ENCODE measurements around the gene CEP131.
"Not testable (repeated sequence)": the region's sequence is repeated elsewhere in the genome, so short reads cannot be mapped to it uniquely, and the experiment has no call there.

The CEP131 gene

DNA sequence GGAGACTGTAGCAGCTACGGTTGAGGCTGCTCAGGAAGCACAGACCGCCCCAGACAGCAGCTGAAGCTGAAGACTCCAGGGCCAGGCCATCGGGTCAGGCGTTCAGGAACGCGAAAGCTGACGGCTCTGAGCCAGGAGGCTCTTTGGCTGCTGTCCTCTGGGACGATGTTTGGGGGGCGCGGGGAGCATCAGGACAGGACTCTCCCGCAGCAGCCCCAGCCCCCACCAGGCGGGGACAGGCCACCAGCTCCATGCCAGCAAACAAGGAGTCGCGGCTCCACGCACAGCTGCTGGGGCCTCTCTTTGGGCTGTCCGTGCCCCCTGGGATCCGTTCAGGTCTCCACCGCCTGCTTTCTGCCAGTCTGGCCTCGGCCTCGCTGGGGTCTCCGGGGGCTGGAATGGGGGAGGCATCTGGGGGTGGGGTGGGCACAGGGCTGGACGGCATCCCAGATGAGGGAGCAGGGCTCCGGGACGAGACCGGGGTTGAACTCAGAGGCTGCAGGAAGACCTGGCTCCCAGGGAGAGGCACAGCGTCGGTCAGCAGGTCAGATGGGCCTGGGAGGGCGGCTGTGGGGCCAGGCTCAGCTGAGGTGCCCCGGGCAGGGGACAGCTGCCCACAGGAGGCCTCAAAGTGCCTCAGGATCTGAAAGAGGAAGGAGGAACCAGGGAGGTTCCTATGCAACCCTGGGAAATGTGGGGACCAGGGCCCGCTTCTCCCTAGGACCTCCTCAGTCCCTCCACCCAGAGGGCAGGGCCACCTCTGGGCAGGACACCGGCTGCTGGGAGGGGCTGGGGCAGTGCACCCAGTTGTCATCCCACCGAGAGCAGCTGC lies 6.3 kb upstream of the CEP131 start:
- no peak for DNase-seq (ENCODE audit: insufficient read length, low spot score)
- no peak for TF ChIP-seq POU2F2 (IDR thresholded peaks at IDR 0.05; ENCODE audit: low read depth, low read length)
- no peak for TF ChIP-seq PAX5 (IDR thresholded peaks at IDR 0.05; ENCODE audit: insufficient read depth, low read length, severe bottlenecking)
- TF ChIP-seq SPI1 (IDR thresholded peaks at IDR 0.05; ENCODE audit: low read depth, low read length) = no peak
- no peak for TF ChIP-seq TAF1 (IDR thresholded peaks at IDR 0.05; ENCODE audit: low read depth, low read length)
- TF ChIP-seq POLR2AphosphoS5 (IDR thresholded peaks at IDR 0.05; ENCODE audit: low read depth, low read length) = no peak
- no peak for FAIRE-seq

DNA sequence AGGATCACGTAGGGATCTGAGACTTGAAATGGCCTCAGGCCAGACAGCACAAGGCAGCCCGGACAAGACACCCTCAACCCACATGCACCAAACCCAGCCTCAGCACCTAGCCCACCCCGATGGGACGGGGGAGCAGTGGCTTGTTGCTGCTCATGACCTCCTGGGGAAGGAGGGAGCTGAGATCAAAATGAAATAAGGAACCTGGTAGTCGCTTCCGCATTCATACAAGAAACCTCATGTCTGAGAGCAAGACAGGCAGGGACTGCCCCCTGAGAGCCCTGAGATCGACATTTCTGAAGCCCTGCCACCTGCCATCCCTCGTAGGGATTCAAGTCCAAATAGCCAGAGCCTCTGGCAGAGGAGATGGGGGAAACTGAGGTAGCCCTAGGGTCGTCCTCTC lies 5.7 kb upstream of the CEP131 start:
- FAIRE-seq = peak; percentile 85
- TF ChIP-seq PAX5 (IDR thresholded peaks at IDR 0.05; ENCODE audit: insufficient read depth, low read length, severe bottlenecking) (no peak), SPI1 (IDR thresholded peaks at IDR 0.05; ENCODE audit: low read depth, low read length) (peak; percentile 77), TAF1 (IDR thresholded peaks at IDR 0.05; ENCODE audit: low read depth, low read length) (no peak)
- DNase-seq (ENCODE audit: insufficient read length, low spot score) = peak; percentile 56

DNA sequence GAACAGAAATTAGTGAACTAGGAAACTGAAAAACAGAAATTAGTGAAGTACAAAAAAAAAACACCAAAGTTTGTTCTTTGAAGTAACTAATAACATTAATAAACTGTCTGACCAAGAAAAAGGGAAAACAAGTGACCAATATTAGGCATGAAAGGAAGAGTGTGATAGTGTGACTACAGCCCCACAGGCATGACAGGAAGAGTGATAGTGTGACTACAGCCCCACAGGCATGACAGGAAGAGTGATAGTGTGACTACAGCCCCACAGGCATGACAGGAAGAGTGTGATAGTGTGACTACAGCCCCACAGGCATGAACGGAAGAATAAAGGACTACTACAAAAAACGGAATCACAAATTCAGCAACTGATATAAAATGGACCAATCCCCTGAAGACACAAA lies 4.9 kb upstream of the CEP131 start:
- FAIRE-seq = peak; percentile 84
- DNase-seq (ENCODE audit: insufficient read length, low spot score) = not testable (repeated sequence)

DNA sequence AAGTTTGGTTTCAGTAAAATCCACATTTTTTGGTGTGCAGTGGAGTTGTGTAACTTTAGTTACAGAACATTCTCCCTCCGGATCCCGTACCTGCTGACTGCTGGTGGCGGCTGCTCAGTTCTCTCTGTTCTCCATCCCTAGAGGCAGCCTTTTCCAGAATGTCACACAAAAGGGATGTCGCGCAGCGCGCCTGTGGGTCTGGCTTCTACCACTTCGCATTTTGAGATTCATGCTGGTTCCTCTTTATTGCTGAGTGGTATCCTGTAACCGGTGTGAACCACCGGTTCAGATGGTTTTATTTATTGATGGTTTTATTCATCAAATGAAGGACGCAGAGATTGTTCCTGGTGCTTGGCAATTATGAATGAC lies 981 bp upstream of the CEP131 start:
- TF ChIP-seq POU2F2 (IDR thresholded peaks at IDR 0.05; ENCODE audit: low read depth, low read length) = no peak
- no peak for TF ChIP-seq TAF1 (IDR thresholded peaks at IDR 0.05; ENCODE audit: low read depth, low read length)
- no peak for TF ChIP-seq SPI1 (IDR thresholded peaks at IDR 0.05; ENCODE audit: low read depth, low read length)
- TF ChIP-seq POLR2AphosphoS5 (IDR thresholded peaks at IDR 0.05; ENCODE audit: low read depth, low read length) = no peak
- FAIRE-seq (peak; percentile 5), DNase-seq (ENCODE audit: insufficient read length, low spot score) (no peak)

DNA sequence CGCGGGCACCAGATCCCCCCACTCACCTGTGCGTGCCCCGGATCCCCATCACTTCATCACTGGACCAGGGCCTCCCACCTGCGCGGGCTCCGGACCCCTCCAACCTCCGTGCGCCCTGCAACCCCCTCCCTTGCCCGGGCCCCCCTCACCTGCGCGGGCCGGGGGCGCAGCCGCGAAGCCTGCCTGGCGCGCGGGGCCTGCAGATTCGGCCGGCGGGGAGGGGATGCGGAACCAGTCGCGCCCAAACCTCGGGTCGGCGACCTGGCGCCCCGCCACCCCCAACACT lies 202 bp downstream of the CEP131 start:
- TF ChIP-seq SPI1 (IDR thresholded peaks at IDR 0.05; ENCODE audit: low read depth, low read length) = no peak
- TF ChIP-seq POU2F2 (IDR thresholded peaks at IDR 0.05; ENCODE audit: low read depth, low read length) = no peak
- no peak for TF ChIP-seq POLR2AphosphoS5 (IDR thresholded peaks at IDR 0.05; ENCODE audit: low read depth, low read length)
- no peak for TF ChIP-seq TAF1 (IDR thresholded peaks at IDR 0.05; ENCODE audit: low read depth, low read length)
- no peak for TF ChIP-seq POLR2A (IDR thresholded peaks at IDR 0.05; ENCODE audit: low read depth, low read length)

DNA sequence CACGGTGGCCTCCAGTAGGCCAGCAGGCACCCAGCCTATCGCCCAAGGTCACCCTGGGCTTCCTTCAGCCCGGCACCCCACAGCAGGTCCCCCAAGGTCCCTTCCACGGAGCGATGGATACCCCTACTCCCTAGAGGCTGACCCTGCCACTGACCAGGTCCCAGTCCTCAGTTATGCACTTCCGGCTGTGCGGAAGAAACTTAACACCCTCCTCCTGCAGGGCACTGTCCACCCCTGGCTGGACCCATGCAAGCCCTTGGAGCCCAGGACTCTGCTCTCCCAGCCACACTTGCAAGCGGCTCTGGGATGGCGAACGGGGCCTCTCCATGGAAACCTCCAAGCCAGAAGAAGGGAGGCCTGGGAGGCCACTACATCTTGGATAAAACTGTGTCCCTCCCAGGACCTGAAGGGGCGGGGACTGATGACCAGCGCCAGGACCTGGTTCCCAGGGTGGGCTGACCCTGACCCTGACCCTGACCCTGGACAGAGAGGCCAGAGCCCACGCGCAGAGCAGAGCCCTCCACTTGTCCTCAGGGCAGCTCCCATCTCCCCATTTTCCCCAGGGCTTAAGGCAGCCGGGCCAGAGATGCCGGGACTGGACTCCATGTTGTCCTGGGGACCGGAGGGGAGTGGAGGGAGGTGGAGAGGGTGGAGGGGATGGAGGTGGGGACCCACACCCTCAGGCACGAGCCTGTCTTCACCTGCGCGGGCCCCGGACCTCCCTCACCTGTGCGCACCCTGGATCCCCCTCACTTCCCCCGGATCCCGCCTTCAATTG lies 734 bp downstream of the CEP131 start:
- FAIRE-seq = no peak

More for the DNA sequence above, 202 bp downstream of the CEP131 start:
- FAIRE-seq (no peak), DNase-seq (ENCODE audit: insufficient read length, low spot score) (no peak)

DNA sequence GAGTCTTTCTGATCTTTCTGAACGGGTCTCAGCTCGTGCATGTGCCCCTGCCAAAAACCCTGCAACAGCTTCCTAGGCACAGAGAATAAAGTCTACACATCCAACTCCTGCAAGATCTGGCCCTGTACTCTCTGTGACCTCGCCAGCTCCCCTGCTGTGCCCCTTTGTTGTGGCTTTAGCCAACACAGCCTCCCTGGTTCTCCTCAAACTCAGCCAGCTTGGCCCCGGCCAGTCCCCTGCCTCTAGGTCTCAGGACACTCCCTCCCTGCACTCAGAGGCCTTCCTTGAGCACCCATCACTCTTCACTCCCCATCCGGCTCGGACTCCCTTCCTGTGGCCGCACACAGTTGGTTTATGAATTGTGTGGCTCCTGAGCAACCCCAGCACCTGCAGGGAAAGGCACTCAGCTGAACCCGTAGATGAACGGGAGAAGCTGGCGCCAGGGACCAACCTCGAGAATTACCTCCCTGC lies 1.4 kb downstream of the CEP131 start:
- TF ChIP-seq POLR2A (IDR thresholded peaks at IDR 0.05; ENCODE audit: low read depth, low read length) = no peak
- TF ChIP-seq POU2F2 (IDR thresholded peaks at IDR 0.05; ENCODE audit: low read depth, low read length) = no peak
- TF ChIP-seq SPI1 (IDR thresholded peaks at IDR 0.05; ENCODE audit: low read depth, low read length) = no peak
- TF ChIP-seq TAF1 (IDR thresholded peaks at IDR 0.05; ENCODE audit: low read depth, low read length) = no peak
- no peak for TF ChIP-seq PAX5 (IDR thresholded peaks at IDR 0.05; ENCODE audit: insufficient read depth, low read length, severe bottlenecking)
- TF ChIP-seq POLR2AphosphoS5 (IDR thresholded peaks at IDR 0.05; ENCODE audit: low read depth, low read length) = no peak
- FAIRE-seq (no peak), DNase-seq (ENCODE audit: insufficient read length, low spot score) (no peak)

More for the DNA sequence above, 734 bp downstream of the CEP131 start:
- TF ChIP-seq POLR2AphosphoS5 (IDR thresholded peaks at IDR 0.05; ENCODE audit: low read depth, low read length) = no peak
- TF ChIP-seq TAF1 (IDR thresholded peaks at IDR 0.05; ENCODE audit: low read depth, low read length) = no peak
- TF ChIP-seq POLR2A (IDR thresholded peaks at IDR 0.05; ENCODE audit: low read depth, low read length) = no peak
- no peak for TF ChIP-seq POU2F2 (IDR thresholded peaks at IDR 0.05; ENCODE audit: low read depth, low read length)
- no peak for TF ChIP-seq PAX5 (IDR thresholded peaks at IDR 0.05; ENCODE audit: insufficient read depth, low read length, severe bottlenecking)
- DNase-seq (ENCODE audit: insufficient read length, low spot score) = no peak

DNA sequence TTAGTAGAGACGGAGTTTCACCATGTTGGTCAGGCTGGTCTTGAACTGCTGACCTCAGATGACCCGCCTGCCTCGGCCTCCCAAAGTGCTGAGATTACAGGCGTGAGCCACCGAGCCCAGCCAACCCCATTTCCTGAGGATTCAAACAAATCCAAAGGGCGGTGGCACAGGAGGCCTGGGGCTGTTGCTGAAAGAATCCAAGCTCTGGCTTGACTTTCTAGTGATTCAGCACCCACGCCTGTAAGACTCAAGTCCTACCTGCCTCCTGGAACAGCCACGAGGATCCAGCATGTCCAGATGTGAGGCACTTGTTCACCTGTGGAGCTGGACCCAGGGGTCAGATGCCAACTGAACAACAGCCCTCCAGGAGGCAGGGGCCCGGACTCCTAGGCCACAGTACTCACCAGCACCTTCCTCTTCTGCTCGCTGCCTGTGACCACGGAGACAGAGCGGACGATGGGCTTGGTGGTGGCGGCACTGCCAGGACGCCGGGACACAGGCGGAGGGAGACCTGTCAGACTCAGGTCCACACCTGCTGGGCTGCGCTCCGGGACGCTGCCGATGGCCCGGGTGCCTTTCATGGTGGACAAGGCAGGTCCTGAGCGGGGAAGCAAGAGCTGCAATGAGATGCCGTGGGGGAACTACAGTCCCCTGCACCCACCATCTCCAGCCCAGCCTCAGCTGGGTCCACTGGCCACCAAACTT lies 3.1 kb downstream of the CEP131 start:
- TF ChIP-seq SPI1 (IDR thresholded peaks at IDR 0.05; ENCODE audit: low read depth, low read length) (no peak), POU2F2 (IDR thresholded peaks at IDR 0.05; ENCODE audit: low read depth, low read length) (no peak), POLR2AphosphoS5 (IDR thresholded peaks at IDR 0.05; ENCODE audit: low read depth, low read length) (no peak), POLR2A (IDR thresholded peaks at IDR 0.05; ENCODE audit: low read depth, low read length) (no peak), TAF1 (IDR thresholded peaks at IDR 0.05; ENCODE audit: low read depth, low read length) (no peak), PAX5 (IDR thresholded peaks at IDR 0.05; ENCODE audit: insufficient read depth, low read length, severe bottlenecking) (no peak)
- FAIRE-seq (no peak), DNase-seq (ENCODE audit: insufficient read length, low spot score) (no peak)

DNA sequence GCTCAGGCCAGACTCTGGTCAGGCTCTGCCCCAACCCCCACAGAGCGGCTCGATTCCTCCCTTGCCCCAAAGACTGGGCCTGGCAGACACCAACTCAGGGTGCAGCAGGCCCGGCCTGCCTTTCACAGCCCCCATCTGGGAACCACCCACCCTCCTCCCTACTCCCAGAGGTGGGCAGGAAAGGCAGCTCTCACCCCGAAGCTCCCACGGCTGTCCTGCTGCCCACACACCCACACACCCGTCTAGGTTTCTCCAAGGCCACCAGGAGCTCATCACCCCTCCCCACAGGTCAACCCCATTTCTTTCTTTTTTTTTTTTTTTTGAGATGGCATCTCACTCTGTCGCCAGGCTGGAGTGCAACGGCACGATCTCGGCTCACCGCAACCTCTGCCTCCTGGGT lies 3.8 kb downstream of the CEP131 start:
- TF ChIP-seq PAX5 (IDR thresholded peaks at IDR 0.05; ENCODE audit: insufficient read depth, low read length, severe bottlenecking) = no peak
- no peak for TF ChIP-seq POLR2AphosphoS5 (IDR thresholded peaks at IDR 0.05; ENCODE audit: low read depth, low read length)
- TF ChIP-seq TAF1 (IDR thresholded peaks at IDR 0.05; ENCODE audit: low read depth, low read length) = no peak
- TF ChIP-seq SPI1 (IDR thresholded peaks at IDR 0.05; ENCODE audit: low read depth, low read length) = no peak
- TF ChIP-seq POU2F2 (IDR thresholded peaks at IDR 0.05; ENCODE audit: low read depth, low read length) = no peak
- TF ChIP-seq POLR2A (IDR thresholded peaks at IDR 0.05; ENCODE audit: low read depth, low read length) = no peak
- no peak for DNase-seq (ENCODE audit: insufficient read length, low spot score)
- FAIRE-seq = no peak

Measured in GM12891 (cell line).